HepG2 (cell line): Measurements from ENCODE around the gene ZNF282. TPM values are rescaled to one million over a fixed set of nuclear protein-coding genes. Genes with fewer than 3 reads are reported as not detected.

Source experiments
- CBX2 ChIP-seq, 2 experiments: fragments of 200-600 bp in 1 of 2; sonication (generic); formaldehyde crosslinking in 1 of 2; IDR thresholded peaks; 2 replicates each; pipeline versions ENCODE4 v1.7.0 to v1.8.1; 2018 to 2022; ENCODE audit warnings: low read depth in 2 of 2, low read length in 1 of 2, mild to moderate bottlenecking in 1 of 2, missing genetic modification reagents in 1 of 2
- CREB1 ChIP-seq, 2 experiments: fragments of 450-650 bp in 1 of 2; IDR thresholded peaks; 2 replicates each; pipeline ENCODE4 v1.6.1; 2016 to 2017; ENCODE audit warnings: control low read depth in 1 of 2, mild to moderate bottlenecking in 1 of 2, missing compliant biosample characterization in 1 of 2, missing genetic modification characterization in 1 of 2
- GTF2F1 ChIP-seq: fragments of 150-350 bp; IDR thresholded peaks from 2 replicates; pipeline ENCODE4 v1.6.1; 2014; ENCODE audit warnings: low read length
- GTF3A ChIP-seq: sonication (generic); formaldehyde crosslinking; conservative IDR thresholded peaks from 2 replicates; pipeline ENCODE4 v1.4.0; 2020; ENCODE audit warnings: mild to moderate bottlenecking, missing genetic modification reagents
- HCFC1 ChIP-seq: fragments of 150-350 bp; IDR thresholded peaks from 2 replicates; pipeline ENCODE4 v1.6.1; 2014; ENCODE audit warnings: low read depth, low read length
- NBN ChIP-seq: fragments of 450-650 bp; conservative IDR thresholded peaks from 2 replicates; pipeline ENCODE4 v1.6.1; 2017
- RFX3 ChIP-seq: IDR thresholded peaks from 2 replicates; pipeline ENCODE4 v1.6.1; 2016; ENCODE audit warnings: missing biosample characterization, missing genetic modification reagents
- RXRB ChIP-seq: IDR thresholded peaks from 2 replicates; pipeline ENCODE4 v1.6.1; 2016; ENCODE audit warnings: borderline replicate concordance, missing genetic modification reagents, missing compliant biosample characterization
- SALL2 ChIP-seq: sonication (generic); formaldehyde crosslinking; IDR thresholded peaks from 2 replicates; pipeline ENCODE4 v1.8.1; 2023; ENCODE audit warnings: mild to moderate bottlenecking, missing genetic modification reagents, inconsistent platforms
- ZNF235 ChIP-seq: sonication (generic); formaldehyde crosslinking; IDR thresholded peaks from 2 replicates; pipeline ENCODE4 v1.8.1; 2023; ENCODE audit warnings: mild to moderate bottlenecking, missing genetic modification reagents, borderline replicate concordance
- ZNF547 ChIP-seq: sonication (generic); formaldehyde crosslinking; IDR thresholded peaks from 2 replicates; pipeline ENCODE4 v1.5.1; 2020; ENCODE audit warnings: mild to moderate bottlenecking, missing genetic modification reagents
- ZNF619 ChIP-seq: sonication (generic); formaldehyde crosslinking; IDR thresholded peaks from 2 replicates; pipeline ENCODE4 v1.4.0; 2020; ENCODE audit warnings: mild to moderate bottlenecking, missing genetic modification reagents
- ZNF629 ChIP-seq: sonication (generic); formaldehyde crosslinking; conservative IDR thresholded peaks from 2 replicates; pipeline ENCODE4 v1.5.0; 2020; ENCODE audit warnings: missing genetic modification reagents
- polyA plus RNA-seq, 8 experiments: library from polyadenylated mRNA; depleted of rRNA in 3 of 8; stranded (reverse) in 7 of 8; unstranded in 1 of 8; fragments of >200 nt; fragmentation: Illumina TruSeq in 4 of 8; extraction: Trizol in 4 of 8; gene quantifications; 2 replicates each; pipeline versions ENCODE4 v1.2.1 to v1.2.3, GENCODE V29; 2011 to 2016; ENCODE audit warnings: low read depth in 4 of 8, missing spikeins in 1 of 8, mixed read lengths in 1 of 8; ENCODE audit not compliant: insufficient read depth in 1 of 8
- total RNA-seq, 5 experiments: library from RNA; depleted of rRNA; stranded (reverse); fragments of >200 nt; fragmentation: Illumina TruSeq; extraction: Trizol; gene quantifications; 2 replicates each; pipeline ENCODE4 v1.2.3, GENCODE V29; 2016; ENCODE audit warnings: low read depth in 1 of 5
- TF ChIP-seq, protein P1 (sequence below): sonication (generic); formaldehyde crosslinking; IDR thresholded peaks from 2 replicates; pipeline ENCODE4 v1.5.1; 2020; ENCODE audit warnings: mild to moderate bottlenecking, missing genetic modification reagents, borderline replicate concordance
- TF ChIP-seq, protein P2 (sequence below): sonication (generic); formaldehyde crosslinking; IDR thresholded peaks from 2 replicates; pipeline ENCODE4 v1.5.0; 2020; ENCODE audit warnings: missing genetic modification reagents, mild to moderate bottlenecking, borderline replicate concordance
- TF ChIP-seq, protein P3 (sequence below): conservative IDR thresholded peaks from 2 replicates; pipeline ENCODE4 v1.6.1; 2018; ENCODE audit warnings: missing genetic modification reagents
- TF ChIP-seq, protein P4 (sequence below): sonication (generic); formaldehyde crosslinking; IDR thresholded peaks from 2 replicates; pipeline ENCODE4 v1.5.0; 2020; ENCODE audit warnings: mild to moderate bottlenecking, low read depth, missing genetic modification reagents, borderline replicate concordance

Gene ZNF282
- total and polyA plus RNA-seq, 2 of the 13 experiments (the other 11 are each of a cell fraction or from before 2014, with no cell fraction given): 9.1 to 20.9 TPM

DNA sequence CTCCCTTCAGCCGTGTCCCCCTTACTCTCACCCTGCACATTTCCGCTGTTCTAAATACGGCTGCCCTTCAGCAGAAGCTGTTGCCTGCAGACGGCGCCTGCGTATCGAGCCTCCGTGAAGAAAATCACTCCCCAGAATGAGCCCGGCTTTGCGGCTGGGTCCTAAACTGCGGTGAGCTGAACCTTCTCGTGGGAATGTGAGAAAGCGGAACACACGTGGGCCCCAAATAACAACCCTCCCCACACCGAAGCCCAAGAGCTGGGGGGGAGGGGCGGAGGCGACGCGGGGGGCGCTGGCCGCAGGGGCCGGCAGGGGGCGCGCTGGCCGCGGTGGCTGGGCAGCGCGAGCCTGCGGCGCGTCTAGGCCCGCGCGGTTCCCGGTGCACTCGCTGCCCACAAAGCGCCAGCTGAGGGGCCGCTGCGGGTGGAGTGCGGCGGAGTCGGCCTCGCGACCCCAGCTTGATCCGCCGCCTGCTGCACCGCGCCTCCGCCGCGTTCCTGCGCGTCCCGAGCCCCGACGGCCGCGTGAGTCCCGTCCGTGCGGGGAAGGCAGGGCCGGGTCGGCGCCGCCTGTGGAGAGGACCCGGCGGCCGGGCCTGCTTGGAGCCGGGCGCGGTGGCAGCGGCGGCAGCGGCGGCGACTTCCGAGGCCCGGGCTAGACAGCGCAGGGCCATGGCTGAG, 48.1 kb upstream of the ZNF282 start, which contains the start of gene ZNF398 (continued):
- TF ChIP-seq RFX3: no peak
- TF ChIP-seq NBN: no peak
- no peak for TF ChIP-seq ZNF619 (CRISPR knock-in tag)
- TF ChIP-seq, protein P1, sequence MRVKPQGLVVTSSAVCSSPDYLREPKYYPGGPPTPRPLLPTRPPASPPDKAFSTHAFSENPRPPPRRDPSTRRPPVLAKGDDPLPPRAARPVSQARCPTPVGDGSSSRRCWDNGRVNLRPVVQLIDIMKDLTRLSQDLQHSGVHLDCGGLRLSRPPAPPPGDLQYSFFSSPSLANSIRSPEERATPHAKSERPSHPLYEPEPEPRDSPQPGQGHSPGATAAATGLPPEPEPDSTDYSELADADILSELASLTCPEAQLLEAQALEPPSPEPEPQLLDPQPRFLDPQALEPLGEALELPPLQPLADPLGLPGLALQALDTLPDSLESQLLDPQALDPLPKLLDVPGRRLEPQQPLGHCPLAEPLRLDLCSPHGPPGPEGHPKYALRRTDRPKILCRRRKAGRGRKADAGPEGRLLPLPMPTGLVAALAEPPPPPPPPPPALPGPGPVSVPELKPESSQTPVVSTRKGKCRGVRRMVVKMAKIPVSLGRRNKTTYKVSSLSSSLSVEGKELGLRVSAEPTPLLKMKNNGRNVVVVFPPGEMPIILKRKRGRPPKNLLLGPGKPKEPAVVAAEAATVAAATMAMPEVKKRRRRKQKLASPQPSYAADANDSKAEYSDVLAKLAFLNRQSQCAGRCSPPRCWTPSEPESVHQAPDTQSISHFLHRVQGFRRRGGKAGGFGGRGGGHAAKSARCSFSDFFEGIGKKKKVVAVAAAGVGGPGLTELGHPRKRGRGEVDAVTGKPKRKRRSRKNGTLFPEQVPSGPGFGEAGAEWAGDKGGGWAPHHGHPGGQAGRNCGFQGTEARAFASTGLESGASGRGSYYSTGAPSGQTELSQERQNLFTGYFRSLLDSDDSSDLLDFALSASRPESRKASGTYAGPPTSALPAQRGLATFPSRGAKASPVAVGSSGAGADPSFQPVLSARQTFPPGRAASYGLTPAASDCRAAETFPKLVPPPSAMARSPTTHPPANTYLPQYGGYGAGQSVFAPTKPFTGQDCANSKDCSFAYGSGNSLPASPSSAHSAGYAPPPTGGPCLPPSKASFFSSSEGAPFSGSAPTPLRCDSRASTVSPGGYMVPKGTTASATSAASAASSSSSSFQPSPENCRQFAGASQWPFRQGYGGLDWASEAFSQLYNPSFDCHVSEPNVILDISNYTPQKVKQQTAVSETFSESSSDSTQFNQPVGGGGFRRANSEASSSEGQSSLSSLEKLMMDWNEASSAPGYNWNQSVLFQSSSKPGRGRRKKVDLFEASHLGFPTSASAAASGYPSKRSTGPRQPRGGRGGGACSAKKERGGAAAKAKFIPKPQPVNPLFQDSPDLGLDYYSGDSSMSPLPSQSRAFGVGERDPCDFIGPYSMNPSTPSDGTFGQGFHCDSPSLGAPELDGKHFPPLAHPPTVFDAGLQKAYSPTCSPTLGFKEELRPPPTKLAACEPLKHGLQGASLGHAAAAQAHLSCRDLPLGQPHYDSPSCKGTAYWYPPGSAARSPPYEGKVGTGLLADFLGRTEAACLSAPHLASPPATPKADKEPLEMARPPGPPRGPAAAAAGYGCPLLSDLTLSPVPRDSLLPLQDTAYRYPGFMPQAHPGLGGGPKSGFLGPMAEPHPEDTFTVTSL (CRISPR knock-in tag): no peak
- no peak for TF ChIP-seq CBX2 (IDR thresholded peaks at IDR 0.05; ENCODE audit: low read depth, low read length)
- TF ChIP-seq CBX2 (CRISPR knock-in tag; IDR thresholded peaks at IDR 0.05; ENCODE audit: low read depth): no peak
- no peak for TF ChIP-seq ZNF629 (CRISPR knock-in tag)
- TF ChIP-seq SALL2 (CRISPR knock-in tag): peak; percentile 58
- TF ChIP-seq, protein P2, sequence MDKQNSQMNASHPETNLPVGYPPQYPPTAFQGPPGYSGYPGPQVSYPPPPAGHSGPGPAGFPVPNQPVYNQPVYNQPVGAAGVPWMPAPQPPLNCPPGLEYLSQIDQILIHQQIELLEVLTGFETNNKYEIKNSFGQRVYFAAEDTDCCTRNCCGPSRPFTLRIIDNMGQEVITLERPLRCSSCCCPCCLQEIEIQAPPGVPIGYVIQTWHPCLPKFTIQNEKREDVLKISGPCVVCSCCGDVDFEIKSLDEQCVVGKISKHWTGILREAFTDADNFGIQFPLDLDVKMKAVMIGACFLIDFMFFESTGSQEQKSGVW (CRISPR knock-in tag): no peak
- no peak for TF ChIP-seq CREB1 (IDR thresholded peaks at IDR 0.05)
- no peak for TF ChIP-seq CREB1 (CRISPR knock-in tag; IDR thresholded peaks at IDR 0.05)
- TF ChIP-seq GTF3A (CRISPR knock-in tag): 0 out of 2 replicates have a peak, but pooled peaks have one; percentile 39
- TF ChIP-seq, protein P3, sequence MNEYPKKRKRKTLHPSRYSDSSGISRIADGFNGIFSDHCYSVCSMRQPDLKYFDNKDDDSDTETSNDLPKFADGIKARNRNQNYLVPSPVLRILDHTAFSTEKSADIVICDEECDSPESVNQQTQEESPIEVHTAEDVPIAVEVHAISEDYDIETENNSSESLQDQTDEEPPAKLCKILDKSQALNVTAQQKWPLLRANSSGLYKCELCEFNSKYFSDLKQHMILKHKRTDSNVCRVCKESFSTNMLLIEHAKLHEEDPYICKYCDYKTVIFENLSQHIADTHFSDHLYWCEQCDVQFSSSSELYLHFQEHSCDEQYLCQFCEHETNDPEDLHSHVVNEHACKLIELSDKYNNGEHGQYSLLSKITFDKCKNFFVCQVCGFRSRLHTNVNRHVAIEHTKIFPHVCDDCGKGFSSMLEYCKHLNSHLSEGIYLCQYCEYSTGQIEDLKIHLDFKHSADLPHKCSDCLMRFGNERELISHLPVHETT (CRISPR knock-in tag): no peak; the same call in 1 of the 2 replicates
- TF ChIP-seq, protein P4, sequence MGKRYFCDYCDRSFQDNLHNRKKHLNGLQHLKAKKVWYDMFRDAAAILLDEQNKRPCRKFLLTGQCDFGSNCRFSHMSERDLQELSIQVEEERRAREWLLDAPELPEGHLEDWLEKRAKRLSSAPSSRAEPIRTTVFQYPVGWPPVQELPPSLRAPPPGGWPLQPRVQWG: no peak
- TF ChIP-seq RXRB: no peak
- TF ChIP-seq ZNF547 (CRISPR knock-in tag): no peak
- no peak for TF ChIP-seq GTF2F1
- TF ChIP-seq HCFC1: 0 out of 2 replicates have a peak, but pooled peaks have one; percentile 27
- no peak for TF ChIP-seq ZNF235 (CRISPR knock-in tag)
